Right lobe of liver (tissue), 6 donors: Measurements from ENCODE around the gene KIF25. TPM values are rescaled to one million over a fixed set of nuclear protein-coding genes. Genes with fewer than 3 reads are reported as not detected.

Source experiments
- ATAC-seq, 4 donors: fragments of 200-7000 bp; cut with Tn5 transposase; one replicate each; pipeline ENCODE4 v1.9.1; 2020; ENCODE audit warnings: mild to moderate bottlenecking in 4 of 4, moderate library complexity in 4 of 4
- DNase-seq, 3 donors: peaks; one replicate each; pipeline ENCODE4 v3.0.0-alpha.2; 2020
- H3K27ac ChIP-seq, 3 donors: fragments of 200-600 bp; one replicate each; pipeline ENCODE4 v1.8.0; 2022
- H3K27me3 ChIP-seq, 2 donors: fragments of 200-600 bp; one replicate each; pipeline ENCODE4 v1.8.0; 2022
- H3K36me3 ChIP-seq, 4 donors: fragments of 200-600 bp; sonication (generic) in 1 of 4; one replicate each; pipeline versions ENCODE4 v1.5.1 to v1.8.0; 2017 to 2022; ENCODE audit warnings: control low read depth in 1 of 4
- H3K4me1 ChIP-seq, 4 donors: fragments of 200-600 bp; sonication (generic) in 1 of 4; one replicate each; pipeline versions ENCODE4 v1.5.1 to v1.8.0; 2017 to 2022; ENCODE audit warnings: control low read depth in 1 of 4
- H3K4me3 ChIP-seq, 3 donors: fragments of 200-600 bp; one replicate each; pipeline ENCODE4 v1.8.0; 2022
- H3K9me3 ChIP-seq, 4 donors: fragments of 200-600 bp; sonication (generic) in 1 of 4; one replicate each; pipeline versions ENCODE4 v1.5.1 to v1.8.0; 2017 to 2022; ENCODE audit warnings: control low read depth in 1 of 4
- CTCF ChIP-seq, 4 donors: fragments of 200-600 bp in 3 of 4; fragments of 450-650 bp in 1 of 4; IDR thresholded peaks; one replicate each; pipeline versions ENCODE4 v1.5.1 to v1.8.0; 2016 to 2022; ENCODE audit warnings: antibody characterized with exemption in 4 of 4, mild to moderate bottlenecking in 2 of 4
- POLR2A ChIP-seq: fragments of 450-650 bp; IDR thresholded peaks from one replicate; pipeline ENCODE4 v1.6.1; 2017; ENCODE audit warnings: antibody characterized with exemption, mild to moderate bottlenecking
- WGBS: methylation state at CpG from one replicate; pipeline ENCODE4 v1.1.6; 2018; ENCODE audit warnings: low coverage, low lambda C conversion rate; ENCODE audit not compliant: insufficient coverage; ENCODE audit errors: missing lambda C conversion rate; 5-methylcytosine and 5-hydroxymethylcytosine counted together
- intact Hi-C, 2 donors: fragments of 100-400 bp; cut with DNase I; formaldehyde crosslinking; loops; one replicate each; pipeline versions ENCODE4 v1.11.2 to v1.14.1; 2022
- total RNA-seq, 6 experiments: library from RNA; depleted of rRNA in 2 of 6; stranded (reverse); fragments of >200 nt in 2 of 6; fragmentation: NEBNext Ultra II Directional in 3 of 6; extraction: Animal tissue kit (Norgen Biotek cat#: 25700) in 3 of 6; gene quantifications; one replicate each; pipeline versions ENCODE4 v1.1.0 to v1.2.4, GENCODE V29; 2016 to 2023
- donor health status: DM: no; HTN: yes; CAD: no.
- donor health status: DM: no; HTN: no; CAD: no.
- donor health status: DM: no; HTN: no; CAD: no.
- donor health status: DM: no; HTN: yes; CAD: no.
- donor health status: DM: no; HTN: yes; CAD: no.

The KIF25 gene
- total RNA-seq, 6 experiments from 2014 or later: 0.15 TPM; not detected in 5

GRCh38 chr6:168078943-168079405, 81.5 kb downstream of the KIF25 start, which contains the start of gene FRMD1:
Gene FRMD1 (minus strand): TSS chr6:168079212. CDS start chr6:168079094, 118 bp downstream.
- 20% methylated on average over 1 of the region's 21 CpGs for WGBS
- Histone ChIP-seq H3K4me3 (no peak within 1 kb of the TSS), H3K36me3 (no peaks in the 10 kb centered on the region), H3K27ac (no peak within 1 kb of the TSS), H3K27me3 (no peaks in the 10 kb centered on the region), H3K4me1 (peaks cover 0 to 7% (median 0%) of the 10 kb centered on the region in 4 donors), H3K9me3 (no peaks in the 10 kb centered on the region)
- intact Hi-C loops: no loop called here
- ATAC-seq: peak; percentile 82 to 91 (median 86)
- TF ChIP-seq CTCF (IDR thresholded peaks at IDR 0.05): no peak
- no peak for TF ChIP-seq POLR2A
- DNase-seq: peak in 2 of 3 donors; percentile 33 to 59

- intact Hi-C loops: no loop called here
- no peaks in the 10 kb centered on the region for H3K36me3 ChIP-seq
- peaks cover 0 to 7% (median 0%) of the 10 kb centered on the region in 4 donors for H3K4me1 ChIP-seq
- H3K9me3 ChIP-seq: no peaks in the 10 kb centered on the region
- WGBS: 74% methylated on average over 9 of the region's 24 CpGs
- H3K27me3 ChIP-seq: no peaks in the 10 kb centered on the region
- ATAC-seq (no peak), DNase-seq (no peak)
- H3K27ac ChIP-seq: no peak overlapping the region
- no peak overlapping the region for H3K4me3 ChIP-seq
- TF ChIP-seq CTCF (IDR thresholded peaks at IDR 0.05) (no peak), POLR2A (no peak)
Measured at GRCh38 chr6:168080393-168081077, 83.1 kb downstream of the KIF25 start.

- H3K9me3 ChIP-seq: no peaks in the 10 kb centered on the region
- no peak overlapping the region for H3K27ac ChIP-seq
- DNase-seq (no peak), ATAC-seq (no peak)
- 66% methylated on average over 7 of the region's 26 CpGs for WGBS
- no peaks in the 10 kb centered on the region for H3K27me3 ChIP-seq
- intact Hi-C loops: no loop called here
- no peak for TF ChIP-seq POLR2A
- no peak overlapping the region for H3K4me3 ChIP-seq
- no peaks in the 10 kb centered on the region for H3K36me3 ChIP-seq
- peaks cover 0 to 7% (median 0%) of the 10 kb centered on the region in 4 donors for H3K4me1 ChIP-seq
Measured at GRCh38 chr6:168081858-168082546, 84.5 kb downstream of the KIF25 start.

- WGBS: 44% methylated on average over 8 of the region's 17 CpGs
- Histone ChIP-seq H3K9me3 (no peaks in the 10 kb centered on the region), H3K27me3 (no peaks in the 10 kb centered on the region), H3K4me1 (peaks cover 0 to 7% (median 0%) of the 10 kb centered on the region in 4 donors), H3K27ac (no peak overlapping the region), H3K36me3 (no peaks in the 10 kb centered on the region), H3K4me3 (no peak overlapping the region)
- intact Hi-C loops: no loop called here
- DNase-seq (no peak), ATAC-seq (no peak)
- no peak for TF ChIP-seq POLR2A
- TF ChIP-seq CTCF (IDR thresholded peaks at IDR 0.05): no peak
Measured at GRCh38 chr6:168082860-168083513, 85.5 kb downstream of the KIF25 start.
